ENCODE measurements around the gene MLANA.

DNA sequence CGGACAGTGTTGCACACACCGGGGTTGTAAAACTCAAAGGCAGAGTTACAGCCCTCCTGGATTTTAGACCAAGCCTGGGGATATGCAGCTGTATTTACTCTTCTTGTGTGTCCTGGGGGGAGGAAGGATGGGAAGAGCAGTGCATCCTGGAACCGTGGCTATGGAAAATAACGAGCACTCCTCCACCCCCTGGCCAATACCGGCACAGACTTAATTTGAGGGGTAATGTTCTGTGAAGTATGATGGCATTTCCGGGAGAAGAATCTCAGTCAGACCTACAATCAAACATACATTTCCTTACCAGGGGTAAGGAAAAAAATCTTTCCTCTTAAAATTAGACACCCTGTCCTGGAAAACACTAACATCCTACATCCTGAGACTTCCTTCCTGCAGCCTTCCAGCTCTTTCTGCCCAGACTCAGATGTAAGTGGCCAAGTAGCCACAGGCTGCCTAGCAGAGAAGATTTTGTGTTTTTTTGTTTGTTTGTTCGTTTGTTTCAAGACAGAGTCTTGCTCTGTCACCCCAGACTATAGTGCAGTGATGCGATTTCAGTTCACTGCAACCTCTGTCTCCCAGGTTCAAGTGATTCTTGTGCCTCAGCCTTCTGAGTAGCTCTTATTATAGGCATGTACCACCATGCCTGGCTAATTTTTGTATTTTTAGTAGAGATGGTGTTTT is 46.8 kb upstream of the MLANA start:
- TF ChIP-seq POLR2A (IDR thresholded peaks at IDR 0.05; ENCODE audit: low read depth, low read length) (no peak), EP300 (IDR thresholded peaks at IDR 0.05; ENCODE audit: borderline replicate concordance in 1 of 2, control insufficient read depth in 1 of 2, low read depth in 2 of 2, low read length in 2 of 2) (no peak), SPI1 (IDR thresholded peaks at IDR 0.05; ENCODE audit: borderline replicate concordance, insufficient read depth, low read depth, low read length) (no peak), EZH2 (IDR thresholded peaks at IDR 0.05; ENCODE audit: borderline replicate concordance, control insufficient read depth, low read depth, low read length) (no peak), POLR2AphosphoS5 (IDR thresholded peaks at IDR 0.05; ENCODE audit: low read length) (no peak), ZNF24 (IDR thresholded peaks at IDR 0.05) (no peak), RCOR1 (conservative IDR thresholded peaks at IDR 0.05; ENCODE audit: low read depth, low read length) (no peak), TAF1 (IDR thresholded peaks at IDR 0.05; ENCODE audit: borderline replicate concordance, low read depth, low read length) (no peak), TCF12 (IDR thresholded peaks at IDR 0.05; ENCODE audit: low read depth, low read length) (no peak)
- TF ChIP-seq, protein P1, sequence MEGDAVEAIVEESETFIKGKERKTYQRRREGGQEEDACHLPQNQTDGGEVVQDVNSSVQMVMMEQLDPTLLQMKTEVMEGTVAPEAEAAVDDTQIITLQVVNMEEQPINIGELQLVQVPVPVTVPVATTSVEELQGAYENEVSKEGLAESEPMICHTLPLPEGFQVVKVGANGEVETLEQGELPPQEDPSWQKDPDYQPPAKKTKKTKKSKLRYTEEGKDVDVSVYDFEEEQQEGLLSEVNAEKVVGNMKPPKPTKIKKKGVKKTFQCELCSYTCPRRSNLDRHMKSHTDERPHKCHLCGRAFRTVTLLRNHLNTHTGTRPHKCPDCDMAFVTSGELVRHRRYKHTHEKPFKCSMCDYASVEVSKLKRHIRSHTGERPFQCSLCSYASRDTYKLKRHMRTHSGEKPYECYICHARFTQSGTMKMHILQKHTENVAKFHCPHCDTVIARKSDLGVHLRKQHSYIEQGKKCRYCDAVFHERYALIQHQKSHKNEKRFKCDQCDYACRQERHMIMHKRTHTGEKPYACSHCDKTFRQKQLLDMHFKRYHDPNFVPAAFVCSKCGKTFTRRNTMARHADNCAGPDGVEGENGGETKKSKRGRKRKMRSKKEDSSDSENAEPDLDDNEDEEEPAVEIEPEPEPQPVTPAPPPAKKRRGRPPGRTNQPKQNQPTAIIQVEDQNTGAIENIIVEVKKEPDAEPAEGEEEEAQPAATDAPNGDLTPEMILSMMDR (IDR thresholded peaks at IDR 0.05 in 2 of 3, conservative IDR thresholded peaks at IDR 0.05 in 1 of 3; ENCODE audit: control insufficient read depth in 2 of 3, extremely low read depth in 1 of 3, insufficient read depth in 1 of 3, low read depth in 3 of 3, low read length in 3 of 3), result no peak
- TF ChIP-seq, protein P2, sequence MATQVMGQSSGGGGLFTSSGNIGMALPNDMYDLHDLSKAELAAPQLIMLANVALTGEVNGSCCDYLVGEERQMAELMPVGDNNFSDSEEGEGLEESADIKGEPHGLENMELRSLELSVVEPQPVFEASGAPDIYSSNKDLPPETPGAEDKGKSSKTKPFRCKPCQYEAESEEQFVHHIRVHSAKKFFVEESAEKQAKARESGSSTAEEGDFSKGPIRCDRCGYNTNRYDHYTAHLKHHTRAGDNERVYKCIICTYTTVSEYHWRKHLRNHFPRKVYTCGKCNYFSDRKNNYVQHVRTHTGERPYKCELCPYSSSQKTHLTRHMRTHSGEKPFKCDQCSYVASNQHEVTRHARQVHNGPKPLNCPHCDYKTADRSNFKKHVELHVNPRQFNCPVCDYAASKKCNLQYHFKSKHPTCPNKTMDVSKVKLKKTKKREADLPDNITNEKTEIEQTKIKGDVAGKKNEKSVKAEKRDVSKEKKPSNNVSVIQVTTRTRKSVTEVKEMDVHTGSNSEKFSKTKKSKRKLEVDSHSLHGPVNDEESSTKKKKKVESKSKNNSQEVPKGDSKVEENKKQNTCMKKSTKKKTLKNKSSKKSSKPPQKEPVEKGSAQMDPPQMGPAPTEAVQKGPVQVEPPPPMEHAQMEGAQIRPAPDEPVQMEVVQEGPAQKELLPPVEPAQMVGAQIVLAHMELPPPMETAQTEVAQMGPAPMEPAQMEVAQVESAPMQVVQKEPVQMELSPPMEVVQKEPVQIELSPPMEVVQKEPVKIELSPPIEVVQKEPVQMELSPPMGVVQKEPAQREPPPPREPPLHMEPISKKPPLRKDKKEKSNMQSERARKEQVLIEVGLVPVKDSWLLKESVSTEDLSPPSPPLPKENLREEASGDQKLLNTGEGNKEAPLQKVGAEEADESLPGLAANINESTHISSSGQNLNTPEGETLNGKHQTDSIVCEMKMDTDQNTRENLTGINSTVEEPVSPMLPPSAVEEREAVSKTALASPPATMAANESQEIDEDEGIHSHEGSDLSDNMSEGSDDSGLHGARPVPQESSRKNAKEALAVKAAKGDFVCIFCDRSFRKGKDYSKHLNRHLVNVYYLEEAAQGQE (IDR thresholded peaks at IDR 0.05; ENCODE audit: low read depth, low read length), result no peak
